ENCODE measurements around the gene FDXR.

DNA sequence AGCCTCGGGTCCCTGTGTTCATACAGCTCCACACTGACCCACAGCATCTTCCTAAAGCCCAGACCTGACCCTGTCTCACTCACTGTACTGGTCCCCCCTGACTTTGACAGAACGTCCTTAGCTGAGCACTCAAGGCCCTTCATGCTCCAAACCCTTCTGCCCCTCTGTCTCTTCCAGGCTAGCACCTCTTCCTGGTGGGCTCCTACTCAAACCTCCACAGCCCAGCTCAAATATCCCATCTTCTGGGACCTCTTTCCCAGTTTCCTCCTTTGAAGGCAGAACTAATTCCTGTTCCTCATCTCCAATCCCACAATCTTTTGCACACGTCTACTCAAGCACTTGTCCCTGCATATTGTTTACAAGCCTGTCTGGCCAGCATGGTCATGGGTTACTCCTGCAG is 21.9 kb downstream of the FDXR start:
- TF ChIP-seq, protein P1, sequence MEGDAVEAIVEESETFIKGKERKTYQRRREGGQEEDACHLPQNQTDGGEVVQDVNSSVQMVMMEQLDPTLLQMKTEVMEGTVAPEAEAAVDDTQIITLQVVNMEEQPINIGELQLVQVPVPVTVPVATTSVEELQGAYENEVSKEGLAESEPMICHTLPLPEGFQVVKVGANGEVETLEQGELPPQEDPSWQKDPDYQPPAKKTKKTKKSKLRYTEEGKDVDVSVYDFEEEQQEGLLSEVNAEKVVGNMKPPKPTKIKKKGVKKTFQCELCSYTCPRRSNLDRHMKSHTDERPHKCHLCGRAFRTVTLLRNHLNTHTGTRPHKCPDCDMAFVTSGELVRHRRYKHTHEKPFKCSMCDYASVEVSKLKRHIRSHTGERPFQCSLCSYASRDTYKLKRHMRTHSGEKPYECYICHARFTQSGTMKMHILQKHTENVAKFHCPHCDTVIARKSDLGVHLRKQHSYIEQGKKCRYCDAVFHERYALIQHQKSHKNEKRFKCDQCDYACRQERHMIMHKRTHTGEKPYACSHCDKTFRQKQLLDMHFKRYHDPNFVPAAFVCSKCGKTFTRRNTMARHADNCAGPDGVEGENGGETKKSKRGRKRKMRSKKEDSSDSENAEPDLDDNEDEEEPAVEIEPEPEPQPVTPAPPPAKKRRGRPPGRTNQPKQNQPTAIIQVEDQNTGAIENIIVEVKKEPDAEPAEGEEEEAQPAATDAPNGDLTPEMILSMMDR (IDR thresholded peaks at IDR 0.05; ENCODE audit: poor library complexity, severe bottlenecking) = no peak
- TF ChIP-seq RAD21 (conservative IDR thresholded peaks at IDR 0.05) (no peak), SMC3 (conservative IDR thresholded peaks at IDR 0.05; ENCODE audit: poor library complexity) (no peak)

All from neural cell (in vitro differentiated cells).